Adrenal gland (tissue), 12 donors: Measurements from ENCODE around the gene ZNF200. TPM values are rescaled to one million over a fixed set of nuclear protein-coding genes. Genes with fewer than 3 reads are reported as not detected.
"Not testable (repeated sequence)": the region's sequence is repeated elsewhere in the genome, so short reads cannot be mapped to it uniquely, and the experiment has no call there.

ENCODE experiments used
- DNase-seq, 7 donors: peaks; one replicate each; pipeline ENCODE4 v3.0.0-alpha.2; 2019 to 2020
- H3K27ac ChIP-seq, 5 donors: fragments of 200-600 bp; sonication (generic) in 4 of 5; 1 replicate in 3 of 5; 2 replicates in 2 of 5; pipeline versions ENCODE4 v1.5.1 to v1.8.0; 2016 to 2020; ENCODE audit warnings: mild to moderate bottlenecking in 1 of 5
- H3K27me3 ChIP-seq: fragments of 200-600 bp; 2 replicates; pipeline ENCODE4 v1.8.0; 2021
- H3K36me3 ChIP-seq, 2 donors: fragments of 200-600 bp; replicated peaks in 1 of 2; 1 replicate in 1 of 2; 2 replicates in 1 of 2; pipeline versions ENCODE4 v1.5.1 to v1.8.0; 2018 to 2022
- H3K4me1 ChIP-seq, 2 donors: fragments of 200-600 bp; replicated peaks in 1 of 2; 1 replicate in 1 of 2; 2 replicates in 1 of 2; pipeline versions ENCODE4 v1.5.1 to v1.8.0; 2018 to 2021
- H3K4me3 ChIP-seq, 4 donors: fragments of 200-600 bp; sonication (generic) in 3 of 4; one replicate each; pipeline ENCODE4 v1.5.1; 2016 to 2018
- H3K9me3 ChIP-seq, 3 donors: fragments of 200-600 bp; sonication (generic) in 1 of 3; replicated peaks in 1 of 3; 1 replicate in 2 of 3; 2 replicates in 1 of 3; pipeline versions ENCODE4 v1.5.1 to v1.8.0; 2016 to 2021
- CTCF ChIP-seq, 6 experiments: fragments of 450-650 bp in 4 of 6; fragments of 200-600 bp in 2 of 6; sonication (generic) in 1 of 6; IDR thresholded peaks; 1 replicate in 5 of 6; 2 replicates in 1 of 6; pipeline versions ENCODE4 v1.5.1 to v1.8.0; 2016 to 2021; ENCODE audit warnings: antibody characterized with exemption in 6 of 6, mild to moderate bottlenecking in 2 of 6, moderate library complexity in 1 of 6
- POLR2A ChIP-seq, 2 donors: fragments of 450-650 bp; IDR thresholded peaks; one replicate each; pipeline ENCODE4 v1.6.1; 2017; ENCODE audit warnings: antibody characterized with exemption in 2 of 2, mild to moderate bottlenecking in 2 of 2, moderate library complexity in 1 of 2
- WGBS, 4 donors: extraction: QIAGEN DNeasy Blood & Tissue Kit in 2 of 4; methylation state at CpG; one replicate each; pipeline versions ENCODE4 v1.1.5 to v1.1.7; 2013 to 2017; 5-methylcytosine and 5-hydroxymethylcytosine counted together
- intact Hi-C, 2 donors: fragments of 100-400 bp; cut with DNase I; formaldehyde crosslinking; loops; one replicate each; pipeline versions ENCODE4 v1.14.1 to v1.15.0; 2022 to 2023
- polyA plus RNA-seq, 3 donors: library from polyadenylated mRNA; stranded (reverse); fragments of 200-250 nt in 2 of 3; fragments of 350-450 nt in 1 of 3; fragmentation: Illumina TruSeq in 1 of 3; extraction: RNeasy Lipid Tissue Mini Kit (QIAGEN cat#74804) in 1 of 3; gene quantifications; one replicate each; pipeline ENCODE4 v1.2.3, GENCODE V29; 2013 to 2014
- total RNA-seq, 9 donors: library from RNA; depleted of rRNA in 4 of 9; stranded (reverse); fragments of >200 nt in 4 of 9; fragments of 120-200 nt in 1 of 9; fragmentation: NEBNext Ultra II Directional in 1 of 9; extraction: Animal tissue kit (Norgen Biotek cat#: 25700) in 1 of 9; gene quantifications; one replicate each; pipeline versions ENCODE4 v1.1.0 to v1.2.4, GENCODE V29; 2013 to 2023
- donor health status: healthy with polysubstance abuse.
- donor health status: Bipolar disorder and iron deficiency.
- donor health status: DM: yes; HTN: yes; CAD: no.
- donor health status: DM: no; HTN: no; CAD: no.
- donor health status: DM: no; HTN: no; CAD: no.
- donor health status: DM: yes; HTN: yes; CAD: no.

Gene ZNF200
- total and polyA plus RNA-seq, 12 donors, result 4.4 to 15.4 (median 8.1) TPM

DNA sequence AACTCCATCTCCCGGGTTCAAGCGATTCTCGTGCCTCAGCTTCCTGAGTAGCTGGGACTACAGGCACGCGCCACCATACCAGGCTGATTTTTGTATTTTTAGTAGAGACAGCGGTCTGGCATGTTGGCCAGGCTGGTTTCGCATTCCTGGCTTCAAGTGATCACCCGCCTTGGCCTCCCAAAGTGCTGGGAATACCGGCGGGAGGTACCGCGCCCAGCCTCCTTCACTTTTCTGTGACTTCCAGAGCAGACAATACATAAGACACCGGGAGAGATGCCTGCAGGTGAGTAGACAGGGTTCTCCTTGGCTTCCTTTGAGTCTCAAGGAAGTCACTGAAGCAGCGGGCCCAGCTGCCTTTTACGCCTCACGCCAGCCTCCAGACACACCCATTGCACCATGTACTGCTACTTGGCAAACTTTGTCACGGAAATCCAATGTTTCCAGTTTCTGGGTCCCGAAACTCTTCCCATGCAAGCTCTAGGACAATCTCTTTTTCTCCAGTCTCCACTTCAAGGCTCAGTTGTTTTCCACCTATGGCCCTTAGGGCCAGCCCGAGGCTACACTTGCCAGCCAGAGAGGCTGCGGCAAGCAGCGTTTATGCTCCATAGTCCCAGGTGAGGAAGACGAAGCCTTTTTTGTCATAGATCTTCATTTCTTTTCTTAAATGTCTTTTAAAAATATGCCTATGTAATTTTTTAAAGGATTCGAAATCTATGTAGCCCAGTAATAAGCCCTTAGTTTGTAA lies 47.8 kb downstream of the ZNF200 start:
- Histone ChIP-seq H3K4me1 (peaks cover 0 to 15% of the 10 kb centered on the region in 2 donors), H3K4me3 (no peak overlapping the region), H3K36me3 (no peaks in the 10 kb centered on the region), H3K27me3 (peaks cover 96% of the 10 kb centered on the region), H3K9me3 (no peaks in the 10 kb centered on the region), H3K27ac (no peak overlapping the region)
- TF ChIP-seq POLR2A (IDR thresholded peaks at IDR 0.05) (no peak), CTCF (IDR thresholded peaks at IDR 0.05) (no peak)
- 76 to 83% (median 78%) methylated on average over 23 of the region's 23 CpGs for WGBS, 4 donors
- DNase-seq, result no peak
- intact Hi-C loops, result no loop called here

DNA sequence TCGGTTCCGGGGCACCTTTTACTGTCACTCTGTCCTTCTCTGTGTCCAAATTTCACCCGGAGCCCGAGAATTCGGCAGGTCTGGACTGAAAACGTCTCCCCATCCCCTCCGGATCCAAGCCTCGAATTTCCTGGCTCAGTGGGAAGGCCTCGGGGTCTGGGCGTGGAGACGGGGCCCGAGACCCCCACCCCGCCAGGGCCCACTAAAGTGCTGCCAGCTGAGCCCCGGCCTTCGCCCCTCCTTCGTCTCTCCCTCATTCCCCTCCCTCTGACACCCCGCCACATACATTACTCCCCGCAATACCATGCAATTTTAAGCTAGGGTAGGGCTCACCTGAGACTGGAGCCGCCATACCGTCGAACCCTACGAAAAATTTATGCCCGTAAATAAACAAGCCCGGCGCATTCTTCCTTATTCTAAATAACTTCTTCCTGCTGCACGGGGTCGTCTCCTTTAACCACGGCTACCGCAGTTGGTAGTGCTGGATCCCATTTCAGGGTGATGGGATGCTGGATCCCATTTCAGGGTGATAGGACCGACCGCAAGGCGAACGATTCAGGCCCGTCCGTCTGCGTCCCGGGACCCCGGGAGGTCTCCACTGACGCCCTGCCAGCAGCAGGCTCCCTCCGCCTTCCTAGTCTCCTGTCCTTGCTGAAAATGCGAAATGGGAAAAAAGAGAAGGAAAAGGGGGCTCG lies 51.4 kb downstream of the ZNF200 start:
- Histone ChIP-seq H3K27me3 (peaks cover 95% of the 10 kb centered on the region), H3K27ac (no peak overlapping the region), H3K9me3 (no peaks in the 10 kb centered on the region), H3K4me1 (peaks cover 0 to 10% of the 10 kb centered on the region in 2 donors), H3K4me3 (peak overlapping the region in 1 of 4 donors; percentile 28), H3K36me3 (no peaks in the 10 kb centered on the region)
- intact Hi-C loops, result no loop called here
- TF ChIP-seq POLR2A (IDR thresholded peaks at IDR 0.05), result no peak
- no peak for TF ChIP-seq CTCF (IDR thresholded peaks at IDR 0.05)
- DNase-seq, result no peak
- 5 to 16% (median 6%) methylated on average over 22 to 42 of the region's 42 CpGs for whole genome bisulfite sequencing, 4 donors

GRCh38 chr16:3182608-3183444 lies 52.1 kb downstream of the ZNF200 start:
- peak in 1 of 6 experiments; percentile 12 for TF ChIP-seq CTCF (IDR thresholded peaks at IDR 0.05)
- TF ChIP-seq POLR2A (IDR thresholded peaks at IDR 0.05), result no peak
- intact Hi-C loops, result no loop called here
- Histone ChIP-seq H3K4me1 (peaks cover 0 to 9% of the 10 kb centered on the region in 2 donors), H3K9me3 (no peaks in the 10 kb centered on the region), H3K27me3 (peaks cover 90% of the 10 kb centered on the region), H3K36me3 (no peaks in the 10 kb centered on the region), H3K27ac (no peak overlapping the region), H3K4me3 (peak overlapping the region in 1 of 4 donors; percentile 28)
- 1 to 3% (median 2%) methylated on average over 16 to 72 of the region's 72 CpGs for WGBS, 4 donors
- no peak for DNase-seq

GRCh38 chr16:3182293-3182607 lies 52.7 kb downstream of the ZNF200 start:
- intact Hi-C loops, H3K4me3 ChIP-seq, DNase-seq, H3K4me1 ChIP-seq, H3K27ac ChIP-seq, H3K36me3 ChIP-seq, H3K9me3 ChIP-seq: not testable (repeated sequence)
- H3K27me3 ChIP-seq, result peaks cover 84% of the 10 kb centered on the region
- 33 to 42% (median 39%) methylated on average over 8 of the region's 8 CpGs for WGBS, 4 donors
